ENCODE data around the gene METAP2.
"Not testable (repeated sequence)": the region's sequence is repeated elsewhere in the genome, so short reads cannot be mapped to it uniquely, and the experiment has no call there.

DNA sequence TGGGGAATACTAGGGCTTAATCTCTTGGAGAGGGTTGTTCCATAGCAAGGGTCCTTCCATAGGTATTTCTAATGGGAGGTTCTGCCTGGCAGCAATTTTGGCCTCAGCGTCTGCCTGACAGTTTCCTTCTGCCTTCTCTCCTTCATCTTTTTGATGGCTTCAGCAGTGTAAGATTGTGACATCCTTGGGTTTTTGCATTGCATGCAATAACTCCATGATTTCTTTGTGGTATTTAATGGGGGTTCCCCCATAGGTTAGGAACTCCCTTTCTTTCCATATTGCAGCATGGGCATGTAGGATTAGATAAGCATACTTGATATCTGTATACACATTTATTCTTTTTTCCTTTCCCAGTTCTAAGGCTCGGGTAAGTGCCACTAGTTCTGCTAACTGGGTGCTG is 21.5 kb upstream of the METAP2 start:
- TF ChIP-seq, protein P1, sequence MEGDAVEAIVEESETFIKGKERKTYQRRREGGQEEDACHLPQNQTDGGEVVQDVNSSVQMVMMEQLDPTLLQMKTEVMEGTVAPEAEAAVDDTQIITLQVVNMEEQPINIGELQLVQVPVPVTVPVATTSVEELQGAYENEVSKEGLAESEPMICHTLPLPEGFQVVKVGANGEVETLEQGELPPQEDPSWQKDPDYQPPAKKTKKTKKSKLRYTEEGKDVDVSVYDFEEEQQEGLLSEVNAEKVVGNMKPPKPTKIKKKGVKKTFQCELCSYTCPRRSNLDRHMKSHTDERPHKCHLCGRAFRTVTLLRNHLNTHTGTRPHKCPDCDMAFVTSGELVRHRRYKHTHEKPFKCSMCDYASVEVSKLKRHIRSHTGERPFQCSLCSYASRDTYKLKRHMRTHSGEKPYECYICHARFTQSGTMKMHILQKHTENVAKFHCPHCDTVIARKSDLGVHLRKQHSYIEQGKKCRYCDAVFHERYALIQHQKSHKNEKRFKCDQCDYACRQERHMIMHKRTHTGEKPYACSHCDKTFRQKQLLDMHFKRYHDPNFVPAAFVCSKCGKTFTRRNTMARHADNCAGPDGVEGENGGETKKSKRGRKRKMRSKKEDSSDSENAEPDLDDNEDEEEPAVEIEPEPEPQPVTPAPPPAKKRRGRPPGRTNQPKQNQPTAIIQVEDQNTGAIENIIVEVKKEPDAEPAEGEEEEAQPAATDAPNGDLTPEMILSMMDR (IDR thresholded peaks at IDR 0.05; ENCODE audit: extremely low read depth in 1 of 2, insufficient read depth in 1 of 2, low read depth in 1 of 2, low read length in 2 of 2): not testable (repeated sequence)
- TF ChIP-seq POLR2A (IDR thresholded peaks at IDR 0.05; ENCODE audit: low read depth, low read length); MAX (IDR thresholded peaks at IDR 0.05; ENCODE audit: insufficient read depth, insufficient read length); POLR2AphosphoS5 (IDR thresholded peaks at IDR 0.05; ENCODE audit: insufficient read depth, low read depth, low read length); EZH2 (IDR thresholded peaks at IDR 0.05; ENCODE audit: borderline replicate concordance, low read depth, low read length, severe bottlenecking); JUN (IDR thresholded peaks at IDR 0.05; ENCODE audit: borderline replicate concordance, insufficient read depth, insufficient read length, low read depth); GATA2 (IDR thresholded peaks at IDR 0.05; ENCODE audit: insufficient read depth, insufficient read length, low read depth, low read length); MYC (IDR thresholded peaks at IDR 0.05; ENCODE audit: low read depth, low read length); FOS (IDR thresholded peaks at IDR 0.05; ENCODE audit: borderline replicate concordance, insufficient read depth, low read length): not testable (repeated sequence)

Data from endothelial cell of umbilical vein (primary cell).